Measurements from ENCODE around the gene TTC22.

The TTC22 gene

GRCh38 chr1:54833121-54833520 lies 32.0 kb upstream of the TTC22 start:
- DNase-seq = no peak

DNA sequence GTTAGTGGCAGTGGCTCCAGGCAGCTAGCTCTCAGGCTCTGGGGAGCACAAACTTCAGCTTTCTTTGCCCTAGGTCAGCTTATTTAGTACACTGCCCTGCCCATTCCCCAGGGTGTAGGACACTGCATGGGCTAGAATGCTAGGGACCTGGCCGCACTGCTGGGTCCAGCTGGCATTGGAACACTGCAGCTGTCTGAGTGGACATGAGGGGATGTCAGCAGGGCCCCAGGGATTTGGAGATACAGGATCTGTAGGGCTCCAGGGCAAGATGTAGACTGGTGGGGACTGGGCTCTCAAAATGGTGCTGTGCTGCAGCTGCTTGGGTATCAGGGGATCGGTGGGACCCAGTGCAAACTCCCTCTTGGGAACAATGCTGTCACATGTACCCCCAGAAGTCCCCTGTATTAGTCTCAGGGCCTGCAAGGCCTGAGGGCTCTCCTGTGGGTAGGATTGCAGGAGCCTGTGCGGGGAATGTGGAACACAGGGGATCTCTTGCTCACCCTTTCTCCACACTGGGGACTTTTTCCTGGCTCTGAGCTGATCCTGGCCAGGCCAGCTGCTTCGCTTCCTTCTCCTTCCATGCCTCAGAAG lies 25.2 kb upstream of the TTC22 start:
- no peak for DNase-seq

- DNase-seq = no peak
These were observed 24.6 kb upstream of the TTC22 start for GRCh38 chr1:54825696-54826095.

DNA sequence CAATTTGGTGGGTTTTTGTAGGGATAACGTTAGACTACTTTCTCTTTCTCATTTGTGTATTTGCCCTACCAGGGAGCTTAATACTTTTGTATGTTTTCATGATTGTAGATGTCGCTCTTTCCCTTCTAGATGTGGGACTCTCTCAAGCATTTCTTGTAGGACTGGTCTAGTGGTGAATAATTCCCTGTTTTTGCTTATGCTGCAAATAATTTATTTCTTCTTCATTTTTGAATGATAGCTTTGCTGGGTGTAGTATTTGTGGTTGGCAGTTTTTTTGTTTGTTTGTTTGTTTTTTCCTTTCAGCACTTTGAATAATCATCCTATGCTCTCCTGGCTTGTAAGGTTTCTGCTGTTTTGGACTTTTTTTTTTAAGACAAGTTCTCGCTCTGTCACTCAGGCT lies 22.5 kb upstream of the TTC22 start:
- DNase-seq = no peak

GRCh38 chr1:54819733-54820132 lies 18.6 kb upstream of the TTC22 start:
- DNase-seq = no peak

DNA sequence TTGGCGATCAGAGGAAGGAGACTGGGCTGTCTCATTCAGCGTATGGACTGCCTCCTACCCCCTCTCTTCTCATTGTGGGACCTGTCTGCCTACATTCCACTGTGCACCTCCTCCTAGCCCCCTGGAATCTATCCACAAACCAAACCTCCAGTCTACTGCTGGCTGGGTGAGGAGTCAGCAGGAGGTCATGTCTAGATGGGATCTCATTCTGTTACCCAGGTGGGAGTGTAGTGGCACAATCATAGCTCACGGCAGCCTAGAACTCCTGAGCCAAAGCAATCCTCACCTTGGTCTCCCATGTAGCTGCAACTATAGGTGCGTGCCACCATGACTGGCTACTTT lies 18.0 kb upstream of the TTC22 start:
- DNase-seq = no peak

GRCh38 chr1:54818461-54819194 lies 17.5 kb upstream of the TTC22 start:
- no peak for DNase-seq

DNA sequence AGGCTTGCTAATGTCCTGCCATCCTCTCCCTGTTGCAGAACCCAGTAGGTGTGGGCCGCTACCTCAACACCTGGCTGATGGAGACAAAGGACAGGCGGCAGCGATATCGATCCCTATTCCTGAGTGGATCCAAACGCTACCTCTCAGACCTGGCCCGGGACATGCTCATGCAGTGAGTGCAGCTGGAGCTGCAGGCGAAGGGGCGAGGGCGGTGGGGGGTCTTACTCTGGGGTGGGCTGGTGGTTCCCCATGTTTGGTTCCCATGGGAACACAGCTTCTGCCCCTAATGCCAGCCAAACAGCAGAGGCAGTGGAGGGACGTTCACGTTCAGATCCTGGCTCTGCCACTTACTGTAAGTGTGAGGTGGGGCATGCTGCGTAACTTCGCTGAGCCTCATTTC lies 15.8 kb upstream of the TTC22 start:
- no peak for DNase-seq

- no peak for DNase-seq
These were observed 15.0 kb upstream of the TTC22 start for GRCh38 chr1:54816130-54816529.

DNA sequence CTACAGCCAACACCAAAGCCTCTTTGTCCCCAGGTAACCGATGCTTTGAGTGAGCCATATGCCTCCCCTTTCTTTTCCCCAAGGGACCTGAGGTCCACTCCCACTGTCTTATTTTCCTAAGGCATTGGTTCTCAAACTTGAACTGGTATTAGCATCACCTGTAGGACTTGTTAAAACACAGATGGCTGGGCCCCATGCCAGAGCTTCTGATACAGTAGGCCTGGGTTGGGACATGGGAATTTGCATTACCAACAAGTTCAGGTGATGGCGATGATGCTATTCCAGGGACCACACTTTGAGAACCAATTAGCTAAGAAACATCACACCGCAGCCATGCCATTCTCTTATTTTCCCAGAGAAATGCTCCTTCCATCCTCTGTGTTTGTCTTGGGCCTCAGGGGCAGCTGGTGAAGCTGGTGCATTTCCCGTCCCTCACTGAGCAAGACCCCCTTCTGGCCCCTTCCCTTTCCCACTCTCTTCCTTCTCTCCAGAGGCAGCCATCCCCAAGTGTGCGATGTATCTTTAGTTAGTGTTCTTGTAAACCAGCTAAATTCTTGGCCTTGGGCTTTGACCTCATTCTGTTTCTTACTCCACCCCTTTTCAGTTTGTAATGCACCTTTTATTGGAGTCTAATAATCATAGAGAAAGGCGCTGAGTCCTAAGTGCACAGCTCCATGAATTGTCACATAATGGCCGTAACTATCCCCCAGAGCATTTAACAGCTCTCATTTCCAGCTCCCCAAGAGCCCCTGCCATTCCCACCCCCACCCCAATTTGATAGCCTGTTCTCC lies 14.2 kb upstream of the TTC22 start:
- DNase-seq = no peak

GRCh38 chr1:54814571-54814970 lies 13.4 kb upstream of the TTC22 start:
- DNase-seq = no peak

DNA sequence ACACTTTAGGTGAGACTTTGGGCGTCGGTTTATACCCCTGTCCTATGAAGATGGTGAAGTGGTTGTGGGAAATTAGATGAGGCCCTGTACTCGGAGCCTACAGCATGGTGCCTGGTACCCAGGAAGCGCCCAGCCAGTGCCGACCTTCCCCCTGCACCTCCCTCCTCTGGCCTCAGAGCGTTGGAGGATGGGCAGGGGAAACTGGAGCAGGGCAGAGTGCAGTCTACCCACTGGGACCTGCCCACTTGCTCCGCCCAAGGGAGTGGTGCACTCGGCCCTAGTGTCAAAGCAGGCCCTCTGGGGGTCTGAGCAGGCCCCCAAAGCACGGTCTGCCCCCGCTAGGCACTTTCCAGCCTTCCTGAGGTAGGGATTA lies 13.0 kb upstream of the TTC22 start:
- DNase-seq = no peak

- no peak for DNase-seq
These were observed 12.5 kb upstream of the TTC22 start for GRCh38 chr1:54813485-54814125.

DNA sequence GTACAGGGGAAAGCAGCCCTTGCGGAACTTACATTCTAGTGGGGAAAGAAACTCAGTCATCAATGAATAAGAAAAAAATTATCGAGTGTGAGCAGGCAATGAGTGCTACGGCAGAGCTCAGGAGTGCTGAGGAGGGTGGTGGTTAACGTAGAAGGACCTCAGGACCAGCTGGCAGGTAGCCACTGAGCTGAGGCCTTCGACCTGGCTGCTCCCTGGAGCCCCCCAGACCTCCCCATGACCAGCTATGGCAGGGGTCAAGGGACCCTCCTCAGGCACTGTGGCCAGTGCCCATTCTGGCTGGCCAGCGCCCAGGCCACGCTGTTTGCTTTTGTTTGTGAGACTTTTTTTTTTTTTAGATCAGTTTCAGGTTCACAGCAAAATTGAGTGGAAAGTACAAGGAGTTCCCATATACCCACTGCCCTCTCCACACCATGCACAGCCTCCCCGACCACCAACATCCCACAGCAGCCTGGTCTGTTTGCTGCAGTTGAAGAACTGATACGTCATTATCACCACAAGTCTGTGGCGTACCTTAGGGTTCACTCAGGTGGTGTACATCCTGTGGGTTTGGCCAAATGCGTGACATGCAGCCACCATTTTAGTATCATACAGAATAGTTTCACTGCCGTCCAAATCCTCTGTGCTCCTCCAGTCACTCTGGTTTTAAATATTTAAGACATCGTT lies 11.8 kb upstream of the TTC22 start:
- DNase-seq = no peak

DNA sequence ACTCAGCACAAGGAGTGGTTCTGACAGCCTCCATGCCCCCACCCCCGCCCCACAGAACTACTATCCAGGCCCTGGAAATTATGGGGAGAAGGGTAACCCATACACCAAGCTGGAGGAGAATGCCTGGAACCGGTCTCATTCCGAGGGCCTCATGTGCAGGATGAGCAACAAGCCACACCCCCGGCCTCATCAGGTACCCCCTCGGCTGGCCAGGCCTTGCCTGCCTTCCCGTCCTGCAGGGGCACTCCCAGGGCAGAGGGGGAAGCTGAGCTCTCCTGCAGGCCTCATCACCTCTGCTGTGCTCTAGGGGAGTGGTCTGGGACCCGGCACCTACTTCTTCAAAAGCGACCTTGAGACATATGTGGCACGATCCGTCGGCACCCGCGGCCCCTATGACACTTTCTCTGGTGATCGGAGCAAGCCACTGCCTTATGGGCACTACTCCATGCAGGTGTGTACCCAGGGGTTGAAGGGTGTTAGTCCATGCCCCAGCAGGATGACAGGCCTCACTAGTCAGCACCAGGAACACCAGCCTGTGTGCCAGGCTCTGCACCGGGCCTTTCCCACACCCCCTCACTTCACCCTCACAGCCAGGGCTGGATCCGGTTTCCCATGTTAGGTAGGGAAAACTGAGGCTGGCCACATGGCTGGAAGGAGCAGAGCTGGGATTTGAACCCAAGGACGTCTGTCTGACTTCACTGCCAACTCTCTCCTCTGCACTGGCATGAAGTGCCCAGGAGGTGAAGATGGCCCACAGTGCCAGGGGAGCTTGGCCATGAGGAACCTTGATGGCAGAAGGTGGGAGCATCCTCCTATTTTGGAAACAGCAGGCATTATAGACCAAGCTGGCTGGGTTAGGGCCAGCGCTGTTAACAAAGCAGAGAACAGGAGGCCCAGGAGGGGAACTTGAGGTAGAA lies 10.9 kb upstream of the TTC22 start:
- no peak for DNase-seq

- DNase-seq = no peak
These were observed 9.9 kb upstream of the TTC22 start for GRCh38 chr1:54811066-54811465.

- DNase-seq = peak; percentile 72
These were observed 9.2 kb upstream of the TTC22 start for GRCh38 chr1:54810153-54810942.

DNA sequence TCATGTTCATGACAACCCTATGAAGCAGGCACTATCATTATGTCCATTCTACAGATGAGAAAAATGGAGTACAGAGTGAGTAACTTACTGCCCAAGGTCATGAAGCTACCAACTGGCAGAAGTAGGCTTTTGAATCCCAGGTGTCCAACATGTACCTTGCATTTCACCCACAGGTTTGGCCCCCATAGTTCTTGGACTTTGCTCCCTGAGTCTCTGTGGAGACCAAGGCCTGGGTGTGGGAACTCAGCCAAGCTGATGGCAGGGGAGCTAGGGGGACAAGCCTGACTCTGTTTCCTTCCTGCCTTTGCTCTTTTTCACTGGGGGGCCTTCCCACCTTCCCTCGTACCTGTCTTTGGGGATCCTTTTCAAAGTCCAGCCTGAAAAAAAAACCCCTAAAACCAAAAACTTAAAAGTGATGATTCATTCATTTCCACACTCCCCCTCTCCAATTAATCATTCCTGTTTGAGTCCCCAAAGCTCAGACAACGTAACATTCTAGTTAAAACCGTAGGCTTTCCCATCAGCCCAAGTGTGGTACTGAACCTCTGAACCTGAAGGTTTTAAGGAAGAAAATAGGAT lies 8.5 kb upstream of the TTC22 start:
- DNase-seq = no peak

- no peak for DNase-seq
These were observed 7.5 kb upstream of the TTC22 start for GRCh38 chr1:54808443-54809207.

DNA sequence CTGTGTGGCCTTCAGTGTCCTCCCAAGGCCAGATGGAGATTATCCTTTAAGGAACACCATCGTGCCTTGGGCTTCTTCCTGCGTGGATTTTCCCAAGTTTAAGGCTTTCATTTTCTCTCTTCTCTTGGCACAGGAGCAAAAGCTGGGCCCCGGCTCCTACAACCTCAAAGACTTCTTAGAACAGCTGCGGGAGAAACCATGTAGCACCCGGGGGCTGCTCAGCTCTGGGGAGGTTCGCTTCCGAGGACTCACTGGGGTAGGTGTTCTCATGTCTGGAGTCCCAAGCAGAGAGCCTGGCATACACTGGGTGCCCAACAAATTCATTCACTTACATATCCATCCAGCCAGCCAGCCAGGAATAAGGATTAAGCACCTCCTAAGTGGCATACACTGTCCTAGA lies 6.6 kb upstream of the TTC22 start:
- no peak for DNase-seq

Data from CD4-positive, alpha-beta T cell treated with Interleukin-17A for 4 hours (primary cell).